ENCODE data around the gene DUSP1. TPM values are rescaled to one million over a fixed set of nuclear protein-coding genes. Genes with fewer than 3 reads are reported as not detected.

The DUSP1 gene
- total and polyA plus RNA-seq, 9 of the 15 experiments (the other 6 are each of a cell fraction or from before 2014, with no cell fraction given) = 2.1 to 14.2 (median 8.5) TPM

DNA sequence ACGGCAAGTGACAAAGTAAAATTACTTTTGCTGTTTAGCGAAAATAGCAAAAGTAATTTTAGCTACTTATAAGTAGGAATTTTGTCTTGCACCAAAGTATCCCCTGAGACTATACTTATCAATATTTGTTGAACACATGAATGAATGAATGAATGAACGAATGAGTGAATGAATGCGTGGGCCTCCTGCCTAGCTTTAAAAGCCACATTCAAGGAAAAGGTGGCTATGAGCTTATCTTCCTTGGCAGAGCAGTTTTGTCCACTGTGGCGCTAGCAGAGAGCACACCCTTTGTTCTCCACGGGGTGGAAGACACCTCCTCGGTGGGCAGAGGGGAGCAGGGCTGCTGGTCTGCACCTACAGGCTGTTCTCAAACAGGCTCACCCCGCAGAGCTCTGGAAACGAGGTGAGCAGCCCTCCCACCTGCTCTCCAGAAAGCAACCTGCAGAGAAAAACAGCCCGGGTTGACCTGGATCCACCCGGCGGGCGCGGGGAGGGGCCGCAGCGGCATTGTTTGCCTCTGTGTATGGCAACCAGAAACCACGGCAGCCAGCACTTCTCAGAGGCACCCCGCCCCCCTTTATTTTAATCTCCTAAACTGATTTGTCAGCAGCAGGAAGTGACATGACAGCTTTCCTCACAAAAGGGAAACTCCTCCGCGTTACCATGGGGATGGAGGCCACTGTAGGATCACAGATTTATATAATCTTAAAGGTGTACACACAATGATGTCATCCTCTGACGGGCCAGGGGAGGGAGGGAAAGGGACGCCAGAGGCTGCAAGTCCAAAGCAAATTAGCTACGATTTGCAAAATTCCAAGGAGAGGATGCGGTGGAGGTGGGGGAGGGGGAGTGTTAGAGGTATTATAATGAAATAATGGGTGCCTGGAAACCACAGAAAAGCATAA is 5.9 kb downstream of the DUSP1 start (continued):
- peak; percentile 100 for TF ChIP-seq FOXJ2 (tag; IDR thresholded peaks at IDR 0.05)
- no peak for TF ChIP-seq ZSCAN32 (CRISPR knock-in tag; IDR thresholded peaks at IDR 0.05)
- TF ChIP-seq MNT (conservative IDR thresholded peaks at IDR 0.05) = peak; percentile 21 to 71; a peak in 3 of 4 replicates
- TF ChIP-seq, protein P1, sequence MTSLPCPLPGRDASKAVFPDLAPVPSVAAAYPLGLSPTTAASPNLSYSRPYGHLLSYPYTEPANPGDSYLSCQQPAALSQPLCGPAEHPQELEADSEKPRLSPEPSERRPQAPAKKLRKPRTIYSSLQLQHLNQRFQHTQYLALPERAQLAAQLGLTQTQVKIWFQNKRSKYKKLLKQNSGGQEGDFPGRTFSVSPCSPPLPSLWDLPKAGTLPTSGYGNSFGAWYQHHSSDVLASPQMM (CRISPR knock-in tag; IDR thresholded peaks at IDR 0.05) = no peak
- TF ChIP-seq AFF1 (IDR thresholded peaks at IDR 0.05; ENCODE audit: low read depth in 1 of 2, partially characterized antibody in 2 of 2) = peak in 1 of 2 experiments; percentile 24
- TF ChIP-seq XRCC5 (IDR thresholded peaks at IDR 0.05; ENCODE audit: low read depth, low read length) = 0 out of 2 replicates have a peak, but pooled peaks have one; percentile 27
- TF ChIP-seq ZNF212 (CRISPR knock-in tag; IDR thresholded peaks at IDR 0.05) = no peak
- TF ChIP-seq PTBP1 (IDR thresholded peaks at IDR 0.05; ENCODE audit: low read depth, low read length) = no peak
- peak; percentile 53; the same call in 1 of the 2 replicates for TF ChIP-seq MBD2 (IDR thresholded peaks at IDR 0.05; ENCODE audit: borderline replicate concordance, low read depth)
- peak; percentile 76 for TF ChIP-seq MAFF (IDR thresholded peaks at IDR 0.05; ENCODE audit: low read length)
- TF ChIP-seq HLTF (IDR thresholded peaks at IDR 0.05) = no peak
- TF ChIP-seq RBM15 (IDR thresholded peaks at IDR 0.05; ENCODE audit: insufficient read depth, low read length) = no peak
- no peak for TF ChIP-seq IRF1 (CRISPR knock-in tag; IDR thresholded peaks at IDR 0.05; ENCODE audit: borderline replicate concordance)
- TF ChIP-seq RB1 (IDR thresholded peaks at IDR 0.05; ENCODE audit: low read depth) = peak; percentile 40; the same call in 1 of the 2 replicates
- TF ChIP-seq EP400 (IDR thresholded peaks at IDR 0.05) = peak; percentile 37
- no peak for TF ChIP-seq ZNF311 (CRISPR knock-in tag; IDR thresholded peaks at IDR 0.05)
- TF ChIP-seq STAT5B (CRISPR knock-in tag; IDR thresholded peaks at IDR 0.05) = no peak
- TF ChIP-seq XRCC4 (IDR thresholded peaks at IDR 0.05; ENCODE audit: extremely low read depth, insufficient read depth, insufficient read length) = no peak
- TF ChIP-seq MAFK (IDR thresholded peaks at IDR 0.05; ENCODE audit: low read length) = peak; percentile 81
- TF ChIP-seq ZNF133 (CRISPR knock-in tag; IDR thresholded peaks at IDR 0.05) = no peak
- TF ChIP-seq KAT8 (IDR thresholded peaks at IDR 0.05; ENCODE audit: low read depth) = no peak
- TF ChIP-seq ESRRB (CRISPR knock-in tag; IDR thresholded peaks at IDR 0.05; ENCODE audit: borderline replicate concordance) = no peak
